GM21360 (cell line): ENCODE measurements around the gene GPC3.
A peak's percentile ranks its signal among the peaks of the same experiment; 100 is the strongest.
"Not testable (repeated sequence)": the region's sequence is repeated elsewhere in the genome, so short reads cannot be mapped to it uniquely, and the experiment has no call there.

Experiments
- ATAC-seq: cut with Tn5 transposase; IDR thresholded peaks from one replicate; pipeline ENCODE4 v1.9.1; 2021; ENCODE audit warnings: mild to moderate bottlenecking, moderate library complexity; ENCODE audit not compliant: unreplicated experiment

GPC3 gene

DNA sequence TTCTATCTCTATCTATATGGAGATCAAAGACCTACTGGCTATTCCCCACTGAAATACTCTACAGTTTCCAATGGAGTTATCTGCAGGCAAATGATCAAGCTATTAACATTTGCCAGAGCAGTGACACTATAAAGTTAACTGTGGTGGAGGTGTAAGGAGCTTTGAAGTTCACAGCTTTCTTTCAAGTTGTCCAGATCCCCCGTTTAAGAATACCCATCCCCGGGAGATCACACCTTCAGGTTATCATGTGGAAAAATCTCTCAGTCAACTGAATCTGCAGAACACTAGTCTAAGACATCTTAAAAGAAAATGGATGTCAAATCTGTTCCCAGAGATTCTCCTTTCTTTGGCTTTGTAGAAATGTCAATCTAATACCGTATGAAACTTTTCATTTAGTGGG, 80.1 kb downstream of the GPC3 start:
- no peak for ATAC-seq

DNA sequence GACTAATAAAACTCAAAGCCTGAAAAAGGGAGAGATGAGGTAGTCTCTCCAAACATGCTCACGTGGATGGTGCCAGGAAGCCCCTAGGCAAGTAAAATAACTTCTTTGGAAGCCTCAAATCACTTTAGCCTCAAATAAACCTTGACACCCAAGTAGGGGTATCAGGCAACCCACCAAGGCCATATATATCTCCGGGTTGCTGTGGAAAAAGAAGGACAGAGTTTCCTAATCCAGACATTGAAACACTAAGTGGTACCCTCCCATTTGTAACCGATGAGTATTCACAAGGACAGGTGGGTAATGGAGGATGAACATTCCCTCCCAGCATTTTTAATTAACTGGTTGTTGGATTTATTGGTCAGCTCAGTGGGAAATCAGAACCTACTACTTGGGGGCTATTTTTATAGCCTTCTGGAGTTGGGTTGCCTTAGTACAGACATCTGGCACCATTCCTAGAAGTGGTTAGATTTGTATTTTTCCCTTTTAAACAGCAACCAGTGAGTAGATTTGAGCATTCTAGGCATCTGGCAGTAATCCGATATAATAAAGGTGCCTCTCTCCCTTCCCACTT, 87.7 kb downstream of the GPC3 start:
- ATAC-seq, result no peak

GRCh38 chrX:133892337-133892736, 93.1 kb downstream of the GPC3 start:
- ATAC-seq, result no peak

- ATAC-seq, result no peak
Measured at GRCh38 chrX:133888984-133889383, 96.4 kb downstream of the GPC3 start.

DNA sequence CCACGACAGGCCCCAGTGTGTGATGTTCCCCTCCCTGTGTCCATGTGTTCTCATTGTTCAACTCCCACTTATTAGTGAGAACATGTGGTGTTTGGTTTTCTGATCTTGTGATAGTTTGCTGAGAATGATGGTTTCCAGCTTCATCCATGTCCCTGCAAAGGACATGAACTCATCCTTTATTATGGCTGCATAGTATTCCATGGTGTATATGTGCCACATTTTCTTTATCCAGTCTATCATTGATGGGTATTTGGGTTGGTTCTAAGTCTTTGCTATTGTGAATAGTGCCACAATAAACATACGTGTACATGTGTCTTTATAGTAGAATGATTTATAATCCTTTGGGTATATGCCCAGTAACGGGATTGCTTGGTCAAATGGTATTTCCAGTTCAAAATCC, 97.3 kb downstream of the GPC3 start:
- not testable (repeated sequence) for ATAC-seq

DNA sequence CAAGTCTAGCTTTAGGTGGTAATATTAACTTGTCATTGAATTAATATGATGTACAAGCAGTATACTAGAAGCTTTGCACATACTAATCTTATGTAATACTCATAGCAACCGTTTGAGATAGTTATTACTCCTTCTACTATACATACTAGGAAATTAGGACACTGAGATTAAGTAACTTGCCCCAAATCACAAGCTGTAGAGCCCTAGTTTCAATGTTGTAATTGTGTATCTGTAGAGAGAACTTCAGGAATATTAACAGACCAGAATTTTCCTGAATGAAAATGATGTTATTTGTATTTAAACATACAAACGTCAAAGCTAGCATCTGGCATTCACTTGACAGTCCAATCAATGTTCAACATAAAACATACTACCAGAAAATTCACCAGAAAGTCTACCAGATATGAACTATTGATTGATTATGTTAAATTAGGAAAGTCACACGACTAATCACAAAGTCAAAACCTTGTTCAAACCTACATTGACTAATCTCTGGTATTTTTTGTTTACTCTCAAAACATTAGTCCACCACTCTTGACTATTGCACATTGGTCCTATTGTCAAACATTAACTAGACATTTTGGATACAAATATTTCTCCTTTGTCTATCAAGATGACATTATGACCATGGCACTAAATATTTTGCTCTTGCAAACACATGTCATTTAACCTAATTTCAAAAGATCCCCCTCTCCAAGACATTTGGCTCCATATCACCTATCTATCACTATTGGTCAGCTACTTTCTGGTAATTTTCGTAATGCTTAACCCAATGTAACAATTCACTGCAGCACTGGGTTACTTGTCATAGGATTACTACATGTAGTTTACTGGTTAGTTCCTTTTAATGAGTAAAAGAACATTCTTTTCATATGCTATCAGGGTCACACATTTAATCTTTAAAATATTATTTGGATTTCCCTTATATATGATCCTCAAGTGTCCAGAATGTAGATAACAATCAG, 100.7 kb downstream of the GPC3 start:
- ATAC-seq, result no peak

GRCh38 chrX:133881893-133882292, 103.5 kb downstream of the GPC3 start:
- ATAC-seq, result no peak

- ATAC-seq, result no peak
Measured at GRCh38 chrX:133881007-133881406, 104.4 kb downstream of the GPC3 start.

- peak; percentile 87 for ATAC-seq
Measured at GRCh38 chrX:133880032-133880443, 105.4 kb downstream of the GPC3 start.

GRCh38 chrX:133878710-133879109, 106.7 kb downstream of the GPC3 start:
- ATAC-seq, result no peak

DNA sequence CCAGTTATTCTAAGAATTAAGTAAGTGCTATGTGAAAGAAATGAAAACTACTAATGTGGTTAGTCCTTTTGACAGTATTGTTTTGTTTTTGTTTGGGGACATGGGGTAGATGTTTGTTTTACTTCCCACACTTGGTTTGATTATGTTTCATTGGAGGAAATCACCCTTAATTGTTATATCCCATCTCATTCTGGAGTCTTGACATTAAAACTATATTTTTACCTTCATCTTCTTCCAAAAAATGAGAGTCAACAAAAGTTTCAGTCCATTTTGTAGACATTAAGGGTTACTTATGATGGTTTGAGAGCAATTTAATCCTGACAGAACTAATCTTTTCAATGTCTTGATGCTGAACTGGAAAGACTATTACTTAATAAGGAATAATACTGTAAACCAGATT, 108.7 kb downstream of the GPC3 start:
- ATAC-seq, result no peak

- peak; percentile 48 for ATAC-seq
Measured at GRCh38 chrX:133869270-133869669, 116.1 kb downstream of the GPC3 start.

GRCh38 chrX:133868682-133869081, 116.7 kb downstream of the GPC3 start:
- peak; percentile 55 for ATAC-seq

DNA sequence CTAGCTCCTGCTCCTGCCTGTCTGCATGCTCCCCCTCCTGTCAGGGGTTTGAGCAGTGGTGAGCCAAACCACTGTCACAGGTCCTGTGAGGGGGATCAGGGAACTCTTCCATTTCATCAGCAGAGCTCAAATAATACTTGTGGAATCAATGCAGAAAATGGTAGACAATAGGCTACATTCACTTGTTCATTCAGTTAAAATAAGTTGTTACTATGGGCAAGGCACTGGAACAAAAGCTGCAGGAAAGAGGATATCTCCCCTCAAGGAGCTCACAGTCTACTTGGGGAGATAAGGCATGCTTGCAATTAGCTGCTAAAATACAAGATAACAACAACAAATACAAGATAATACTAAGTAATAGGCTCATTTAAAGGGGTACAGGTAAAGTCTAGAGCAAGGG, 117.1 kb downstream of the GPC3 start:
- ATAC-seq, result no peak

DNA sequence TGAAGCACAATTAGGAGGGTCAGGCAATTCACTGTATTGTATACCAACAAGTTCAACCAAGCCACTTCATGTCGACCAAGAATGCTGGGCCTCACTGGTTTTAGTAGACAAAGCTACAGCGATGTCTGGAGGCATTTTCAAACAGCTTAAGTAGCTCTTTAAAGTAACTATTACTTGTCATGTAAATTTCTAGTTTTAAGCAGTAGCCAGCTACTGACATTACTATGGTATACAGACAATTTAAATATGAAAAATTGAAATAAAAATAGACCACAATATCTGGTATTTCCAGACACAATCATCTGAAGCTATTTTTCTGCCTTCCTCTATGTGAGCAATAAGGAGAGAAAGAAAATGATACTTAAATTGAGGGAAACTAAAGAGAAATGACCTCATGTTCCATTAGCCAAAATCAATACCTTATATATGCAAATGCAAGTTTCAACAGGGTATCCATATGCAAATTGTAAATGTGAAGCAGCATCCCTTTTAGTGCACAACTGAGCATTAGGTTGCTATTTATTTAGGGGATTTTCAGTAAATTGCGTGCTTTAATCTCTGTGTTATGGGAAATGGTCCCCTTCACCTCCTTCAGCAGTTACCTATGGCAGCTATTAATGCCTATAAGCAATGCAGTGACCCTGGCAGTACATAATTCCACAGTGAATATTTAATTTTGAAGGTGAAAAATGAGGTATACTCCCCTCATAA, 119.5 kb downstream of the GPC3 start:
- no peak for ATAC-seq

DNA sequence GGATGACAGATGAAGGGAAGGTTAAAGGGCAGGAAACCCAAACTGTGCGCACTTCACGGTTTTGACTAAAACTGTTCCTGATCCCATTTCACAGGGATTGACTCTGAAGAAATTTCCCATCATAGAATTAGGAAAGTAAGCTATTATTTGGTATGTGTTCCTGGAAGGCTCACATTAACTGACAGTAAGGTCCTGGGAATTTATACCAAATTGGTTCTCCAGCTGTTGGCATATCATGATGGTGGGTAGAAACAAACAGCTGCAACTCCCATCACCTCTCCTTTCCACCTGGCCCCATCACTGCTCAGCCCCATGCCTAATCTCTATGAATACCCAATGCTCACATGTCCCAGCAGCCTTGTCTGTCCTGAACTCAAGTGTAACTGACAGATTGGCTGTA, 121.2 kb downstream of the GPC3 start:
- ATAC-seq, result no peak

- no peak for ATAC-seq
Measured at GRCh38 chrX:133859860-133860259, 125.5 kb downstream of the GPC3 start.

GRCh38 chrX:133859336-133859735, 126.1 kb downstream of the GPC3 start:
- ATAC-seq, result no peak

DNA sequence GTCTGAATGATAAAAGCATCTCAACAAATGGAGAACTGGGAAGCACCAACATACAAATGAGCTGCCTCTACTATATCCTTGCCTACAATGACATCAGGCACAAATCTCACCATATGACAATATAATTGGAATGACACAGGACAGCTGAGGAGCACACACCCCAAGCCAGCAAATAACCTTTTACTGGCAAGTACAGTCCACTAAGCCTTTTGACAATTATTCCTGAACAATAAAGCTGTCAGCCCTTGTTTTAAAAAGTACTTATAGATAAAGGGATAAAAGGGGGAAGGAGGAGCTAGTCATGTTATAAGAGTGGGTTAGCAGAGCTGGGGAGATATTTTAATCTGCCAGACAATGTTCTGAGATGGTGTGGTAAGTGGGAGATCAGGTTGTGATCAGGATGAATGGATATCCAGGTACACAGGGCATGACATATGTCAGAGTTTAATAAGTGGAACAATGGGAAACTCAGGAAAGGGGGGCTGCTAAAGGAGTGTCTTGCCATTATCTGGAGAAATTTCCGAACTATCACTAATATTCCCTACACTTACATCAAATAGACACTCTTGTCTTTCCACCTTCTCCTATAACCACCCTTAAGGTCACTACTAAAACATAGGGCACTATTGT, 127.6 kb downstream of the GPC3 start:
- ATAC-seq, result no peak

GRCh38 chrX:133856819-133857218, 128.6 kb downstream of the GPC3 start:
- no peak for ATAC-seq

DNA sequence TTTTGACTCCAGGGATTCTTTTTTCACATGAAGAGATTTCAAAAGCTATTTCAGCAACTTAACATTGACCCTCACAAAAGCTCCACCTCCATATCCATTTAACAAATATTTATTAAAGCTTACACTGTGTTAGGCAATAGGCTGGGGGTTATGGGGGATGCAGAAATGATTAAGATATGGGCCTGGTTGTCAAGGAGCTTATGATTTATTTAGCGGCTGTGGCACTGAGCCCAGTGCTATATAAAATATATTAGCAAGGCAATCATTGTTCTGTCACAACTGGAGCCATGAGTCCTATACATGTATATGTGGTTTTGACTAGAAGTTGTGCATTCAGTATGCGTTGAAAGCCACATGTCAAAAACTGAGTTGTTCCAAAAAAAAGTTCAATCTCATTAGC, 131.1 kb downstream of the GPC3 start:
- ATAC-seq, result no peak
